ENCODE data around the gene SHMT2. TPM values are rescaled to one million over a fixed set of nuclear protein-coding genes. Genes with fewer than 3 reads are reported as not detected.
A peak's percentile ranks its signal among the peaks of the same experiment; 100 is the strongest.

Gene SHMT2
- 363 and 387 TPM in 2 replicates for total RNA-seq (2014; rRNA removed; shearing (Covaris generic))
- 125 and 131 TPM in 2 replicates for polyA plus RNA-seq (2016; fragmentation: Nextera tagmentation; extraction: Ambion mirVana)
- long read RNA-seq, transcript SHMT2-201 (12 exons, 2,537 nt) = major isoform, 322 of 479 reads
- long read RNA-seq, transcript SHMT2-202 (12 exons, 2,006 nt) = minor isoform, 7 of 479 reads
- long read RNA-seq, partial matches to known transcripts = 78 of 479 reads
- long read RNA-seq, other reads (novel, unspliced or antisense) = 61 of 479 reads

DNA sequence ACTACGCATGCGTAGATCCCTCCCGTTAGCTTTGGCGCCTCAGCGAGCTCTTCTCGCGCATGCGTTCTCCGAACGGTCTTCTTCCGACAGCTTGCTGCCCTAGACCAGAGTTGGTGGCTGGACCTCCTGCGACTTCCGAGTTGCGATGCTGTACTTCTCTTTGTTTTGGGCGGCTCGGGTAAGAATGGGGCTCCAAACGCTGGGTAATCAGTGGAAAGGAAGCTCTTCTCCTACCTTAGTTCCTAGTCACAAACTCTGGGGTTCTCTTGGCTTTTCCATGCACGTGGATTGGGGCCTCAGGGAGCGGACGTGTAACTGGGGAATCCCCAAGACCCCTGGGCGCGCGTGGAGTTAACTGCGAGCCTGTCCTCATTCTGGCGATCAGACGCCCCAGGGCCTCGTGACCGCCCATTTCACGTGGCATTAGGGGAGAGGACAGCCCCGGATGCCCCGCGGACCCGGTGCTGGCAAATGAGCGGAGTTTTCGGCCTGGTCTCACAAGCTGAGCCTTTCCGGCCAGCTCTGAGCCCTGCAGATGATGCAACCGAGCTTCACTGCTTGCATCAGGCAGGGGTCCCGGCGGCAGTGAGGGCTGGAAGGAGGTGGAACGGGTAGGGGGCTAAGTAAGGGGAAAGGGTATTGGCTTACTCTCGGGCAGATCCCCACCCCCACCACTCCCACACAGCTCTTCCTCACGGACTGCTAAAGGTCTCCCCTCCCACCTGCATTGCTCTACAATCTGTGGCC lies at the start of gene SHMT2:
Gene SHMT2, plus strand, starts transcription at position 78 of the 747 bp plus-strand sequence. Its CDS starts 68 bp downstream, at position 146.
- TF ChIP-seq POLR2AphosphoS5 (IDR thresholded peaks at IDR 0.05; ENCODE audit: low read depth) (peak; percentile 81), JUNB (IDR thresholded peaks at IDR 0.05; ENCODE audit: unreplicated experiment) (peak; percentile 5), EZH2 (IDR thresholded peaks at IDR 0.05; ENCODE audit: low read depth, unreplicated experiment) (no peak)
- TF ChIP-seq, protein P1, sequence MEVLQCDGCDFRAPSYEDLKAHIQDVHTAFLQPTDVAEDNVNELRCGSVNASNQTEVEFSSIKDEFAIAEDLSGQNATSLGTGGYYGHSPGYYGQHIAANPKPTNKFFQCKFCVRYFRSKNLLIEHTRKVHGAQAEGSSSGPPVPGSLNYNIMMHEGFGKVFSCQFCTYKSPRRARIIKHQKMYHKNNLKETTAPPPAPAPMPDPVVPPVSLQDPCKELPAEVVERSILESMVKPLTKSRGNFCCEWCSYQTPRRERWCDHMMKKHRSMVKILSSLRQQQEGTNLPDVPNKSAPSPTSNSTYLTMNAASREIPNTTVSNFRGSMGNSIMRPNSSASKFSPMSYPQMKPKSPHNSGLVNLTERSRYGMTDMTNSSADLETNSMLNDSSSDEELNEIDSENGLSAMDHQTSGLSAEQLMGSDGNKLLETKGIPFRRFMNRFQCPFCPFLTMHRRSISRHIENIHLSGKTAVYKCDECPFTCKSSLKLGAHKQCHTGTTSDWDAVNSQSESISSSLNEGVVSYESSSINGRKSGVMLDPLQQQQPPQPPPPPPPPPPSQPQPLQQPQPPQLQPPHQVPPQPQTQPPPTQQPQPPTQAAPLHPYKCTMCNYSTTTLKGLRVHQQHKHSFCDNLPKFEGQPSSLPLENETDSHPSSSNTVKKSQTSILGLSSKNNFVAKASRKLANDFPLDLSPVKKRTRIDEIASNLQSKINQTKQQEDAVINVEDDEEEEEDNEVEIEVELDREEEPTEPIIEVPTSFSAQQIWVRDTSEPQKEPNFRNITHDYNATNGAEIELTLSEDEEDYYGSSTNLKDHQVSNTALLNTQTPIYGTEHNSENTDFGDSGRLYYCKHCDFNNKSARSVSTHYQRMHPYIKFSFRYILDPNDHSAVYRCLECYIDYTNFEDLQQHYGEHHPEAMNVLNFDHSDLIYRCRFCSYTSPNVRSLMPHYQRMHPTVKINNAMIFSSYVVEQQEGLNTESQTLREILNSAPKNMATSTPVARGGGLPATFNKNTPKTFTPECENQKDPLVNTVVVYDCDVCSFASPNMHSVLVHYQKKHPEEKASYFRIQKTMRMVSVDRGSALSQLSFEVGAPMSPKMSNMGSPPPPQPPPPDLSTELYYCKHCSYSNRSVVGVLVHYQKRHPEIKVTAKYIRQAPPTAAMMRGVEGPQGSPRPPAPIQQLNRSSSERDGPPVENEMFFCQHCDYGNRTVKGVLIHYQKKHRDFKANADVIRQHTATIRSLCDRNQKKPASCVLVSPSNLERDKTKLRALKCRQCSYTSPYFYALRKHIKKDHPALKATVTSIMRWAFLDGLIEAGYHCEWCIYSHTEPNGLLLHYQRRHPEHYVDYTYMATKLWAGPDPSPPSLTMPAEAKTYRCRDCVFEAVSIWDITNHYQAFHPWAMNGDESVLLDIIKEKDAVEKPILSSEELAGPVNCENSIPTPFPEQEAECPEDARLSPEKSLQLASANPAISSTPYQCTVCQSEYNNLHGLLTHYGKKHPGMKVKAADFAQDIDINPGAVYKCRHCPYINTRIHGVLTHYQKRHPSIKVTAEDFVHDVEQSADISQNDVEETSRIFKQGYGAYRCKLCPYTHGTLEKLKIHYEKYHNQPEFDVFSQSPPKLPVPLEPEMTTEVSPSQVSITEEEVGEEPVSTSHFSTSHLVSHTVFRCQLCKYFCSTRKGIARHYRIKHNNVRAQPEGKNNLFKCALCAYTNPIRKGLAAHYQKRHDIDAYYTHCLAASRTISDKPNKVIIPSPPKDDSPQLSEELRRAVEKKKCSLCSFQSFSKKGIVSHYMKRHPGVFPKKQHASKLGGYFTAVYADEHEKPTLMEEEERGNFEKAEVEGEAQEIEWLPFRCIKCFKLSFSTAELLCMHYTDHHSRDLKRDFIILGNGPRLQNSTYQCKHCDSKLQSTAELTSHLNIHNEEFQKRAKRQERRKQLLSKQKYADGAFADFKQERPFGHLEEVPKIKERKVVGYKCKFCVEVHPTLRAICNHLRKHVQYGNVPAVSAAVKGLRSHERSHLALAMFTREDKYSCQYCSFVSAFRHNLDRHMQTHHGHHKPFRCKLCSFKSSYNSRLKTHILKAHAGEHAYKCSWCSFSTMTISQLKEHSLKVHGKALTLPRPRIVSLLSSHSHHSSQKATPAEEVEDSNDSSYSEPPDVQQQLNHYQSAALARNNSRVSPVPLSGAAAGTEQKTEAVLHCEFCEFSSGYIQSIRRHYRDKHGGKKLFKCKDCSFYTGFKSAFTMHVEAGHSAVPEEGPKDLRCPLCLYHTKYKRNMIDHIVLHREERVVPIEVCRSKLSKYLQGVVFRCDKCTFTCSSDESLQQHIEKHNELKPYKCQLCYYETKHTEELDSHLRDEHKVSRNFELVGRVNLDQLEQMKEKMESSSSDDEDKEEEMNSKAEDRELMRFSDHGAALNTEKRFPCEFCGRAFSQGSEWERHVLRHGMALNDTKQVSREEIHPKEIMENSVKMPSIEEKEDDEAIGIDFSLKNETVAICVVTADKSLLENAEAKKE (CRISPR knock-in tag; IDR thresholded peaks at IDR 0.05) = no peak
- TF ChIP-seq, protein P2, sequence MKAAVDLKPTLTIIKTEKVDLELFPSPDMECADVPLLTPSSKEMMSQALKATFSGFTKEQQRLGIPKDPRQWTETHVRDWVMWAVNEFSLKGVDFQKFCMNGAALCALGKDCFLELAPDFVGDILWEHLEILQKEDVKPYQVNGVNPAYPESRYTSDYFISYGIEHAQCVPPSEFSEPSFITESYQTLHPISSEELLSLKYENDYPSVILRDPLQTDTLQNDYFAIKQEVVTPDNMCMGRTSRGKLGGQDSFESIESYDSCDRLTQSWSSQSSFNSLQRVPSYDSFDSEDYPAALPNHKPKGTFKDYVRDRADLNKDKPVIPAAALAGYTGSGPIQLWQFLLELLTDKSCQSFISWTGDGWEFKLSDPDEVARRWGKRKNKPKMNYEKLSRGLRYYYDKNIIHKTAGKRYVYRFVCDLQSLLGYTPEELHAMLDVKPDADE (IDR thresholded peaks at IDR 0.05) = peak; percentile 27; the same call in 1 of the 2 replicates
- peaks cover 65% of the 10 kb centered on the region for H3K4me1 Mint-ChIP-seq
- peaks cover 52% of the 10 kb centered on the region for H3F3A ChIP-seq (replicated peaks; ENCODE audit: low read depth)
- H3K79me2 ChIP-seq (replicated peaks; ENCODE audit: insufficient read depth) = peaks cover 25% of the 10 kb centered on the region
- H3K36me3 ChIP-seq (ENCODE audit: insufficient read depth) = peaks cover 26% of the 10 kb centered on the region
- H3K27me3 Mint-ChIP-seq (ENCODE audit: insufficient read depth, low read depth, poor library complexity) = peaks cover 59% of the 10 kb centered on the region
- DNase-seq (ENCODE audit: low spot score) = peak; percentile 99
- peak; percentile 41 for ATAC-seq
- no peaks in the 10 kb centered on the region; the same call in 2 of the 3 replicates for H3K9me3 Mint-ChIP-seq
- peak within 1 kb of the TSS; percentile 77; the same call in 1 of the 2 replicates for H2AFZ ChIP-seq
- H3K27me3 ChIP-seq (ENCODE audit: insufficient read depth) = peaks cover 55% of the 10 kb centered on the region
- peak within 1 kb of the TSS; percentile 93 for H3K27ac ChIP-seq (ENCODE audit: low read depth)
- peaks cover 45% of the 10 kb centered on the region for H3K4me1 ChIP-seq (ENCODE audit: insufficient read depth)
- H3K36me3 Mint-ChIP-seq (ENCODE audit: low read depth) = peaks cover 55% of the 10 kb centered on the region
- H3K4me3 Mint-ChIP-seq = peak within 1 kb of the TSS; percentile 97
- peak within 1 kb of the TSS; percentile 100 for H3K27ac Mint-ChIP-seq
- H4K20me1 ChIP-seq (replicated peaks; ENCODE audit: insufficient read depth) = peaks cover 34% of the 10 kb centered on the region
- no peaks in the 10 kb centered on the region for H3K9me2 ChIP-seq (ENCODE audit: insufficient read depth)
- peak within 1 kb of the TSS; percentile 95 for H3K4me3 ChIP-seq
- H3K4me2 ChIP-seq = peak within 1 kb of the TSS; percentile 100
